GM10248 (cell line): ENCODE results near the gene NFIA.
A peak's percentile ranks its signal among the peaks of the same experiment; 100 is the strongest.

Experiments used
- CTCF ChIA-PET: fragments of 300-600 bp; sonication (Branson Sonifier 250); formaldehyde crosslinking; extraction: SDS; loops from one replicate; lab custom pipeline; 2021; ENCODE audit warnings: antibody characterized with exemption; lab: Yijun Ruan, JAX
- POLR2A ChIA-PET: fragments of 350-650 bp; sonication (Branson Sonifier 250); formaldehyde crosslinking; extraction: SDS; loops from one replicate; lab custom pipeline; 2020; ENCODE audit warnings: antibody characterized with exemption; lab: Yijun Ruan, JAX
- DNase-seq: peaks from one replicate; pipeline ENCODE4 v3.0.0; 2012; ENCODE audit errors: extremely low spot score
- CTCF ChIP-seq: IDR thresholded peaks from 2 replicates; pipeline ENCODE4 v1.5.1; 2012; ENCODE audit warnings: mild to moderate bottlenecking, low read depth; ENCODE audit errors: extremely low read depth, missing control alignments, control extremely low read depth

Gene NFIA

GRCh38 chr1:61049850-61050540, 32.4 kb upstream of the NFIA start:
- ChIA-PET POLR2A (no interaction called here), CTCF (interaction anchor here (0.7 to 3.7 kb wide), 24 partner anchors 10 to 1079 kb away, joined by 3 to 24 read pairs (median 4); no protein-coding TSS in a partner anchor)
- TF ChIP-seq CTCF = peak; percentile 80
- peak; percentile 73 for DNase-seq

GRCh38 chr1:61050541-61051442, 31.6 kb upstream of the NFIA start:
- TF ChIP-seq CTCF = no peak
- CTCF ChIA-PET = interaction anchor here (0.8 to 3.7 kb wide), 19 partner anchors 9 to 1073 kb away, joined by 3 to 24 read pairs (median 4); no protein-coding TSS in a partner anchor
- POLR2A ChIA-PET = no interaction called here
- no peak for DNase-seq

GRCh38 chr1:61051443-61051718, 31.0 kb upstream of the NFIA start:
- no peak for DNase-seq
- CTCF ChIA-PET = interaction anchor here (1.0 to 3.7 kb wide), 3 partner anchors 9 to 27 kb away, joined by 3 to 24 read pairs (median 13); no protein-coding TSS in a partner anchor
- TF ChIP-seq CTCF = no peak
- POLR2A ChIA-PET = no interaction called here

GRCh38 chr1:61051719-61052394, 30.5 kb upstream of the NFIA start:
- ChIA-PET POLR2A (no interaction called here), CTCF (interaction anchor here (1.0 to 3.7 kb wide), 3 partner anchors 8 to 203 kb away, joined by 3 to 24 read pairs (median 4); no protein-coding TSS in a partner anchor)
- no peak for TF ChIP-seq CTCF
- no peak for DNase-seq

- no peak for DNase-seq
- POLR2A ChIA-PET = no interaction called here
- CTCF ChIA-PET = interaction anchor here (1.4 kb wide), 1 partner anchor 204 kb away, joined by 4 read pairs; no protein-coding TSS in a partner anchor
- TF ChIP-seq CTCF = no peak
Measured at GRCh38 chr1:61052395-61053225, 29.8 kb upstream of the NFIA start.
